Activated T-cell treated with anti-CD3 and anti-CD28 coated beads, Interleukin-2, amount 50 U/mL, for 1 hour (primary cell): ENCODE results near the gene TNN.

Experiments
- DNase-seq: peaks from one replicate; pipeline ENCODE4 v3.0.0-alpha.2; 2020

TNN gene

DNA sequence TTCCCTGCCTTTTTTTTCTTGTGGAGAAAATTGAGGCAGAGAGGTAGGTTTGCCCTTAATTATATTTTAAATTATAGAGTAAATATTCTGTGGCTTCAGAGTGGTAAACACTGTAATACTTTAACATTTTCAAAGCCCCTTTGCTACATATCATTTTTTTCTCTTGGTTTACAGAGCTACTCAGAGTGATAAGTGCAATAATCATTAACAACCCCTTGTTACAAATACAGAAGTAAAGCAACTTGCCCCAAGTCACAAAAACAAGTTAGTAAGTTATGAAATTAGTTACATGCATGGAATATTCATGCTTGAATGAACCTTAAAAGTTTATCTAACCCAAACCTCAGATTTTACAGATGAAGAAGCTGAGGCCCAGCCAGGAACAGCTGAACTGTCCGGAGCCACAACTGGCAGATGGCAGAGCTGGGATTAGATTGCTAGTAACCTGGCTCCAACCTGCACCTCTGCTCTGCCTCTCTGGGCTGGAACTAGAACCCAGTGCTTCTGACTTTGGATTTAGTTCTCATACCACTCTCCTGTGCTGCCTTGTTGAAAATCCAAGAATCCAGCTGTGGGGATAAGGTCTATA is 48.7 kb downstream of the TNN start:
- DNase-seq: no peak

DNA sequence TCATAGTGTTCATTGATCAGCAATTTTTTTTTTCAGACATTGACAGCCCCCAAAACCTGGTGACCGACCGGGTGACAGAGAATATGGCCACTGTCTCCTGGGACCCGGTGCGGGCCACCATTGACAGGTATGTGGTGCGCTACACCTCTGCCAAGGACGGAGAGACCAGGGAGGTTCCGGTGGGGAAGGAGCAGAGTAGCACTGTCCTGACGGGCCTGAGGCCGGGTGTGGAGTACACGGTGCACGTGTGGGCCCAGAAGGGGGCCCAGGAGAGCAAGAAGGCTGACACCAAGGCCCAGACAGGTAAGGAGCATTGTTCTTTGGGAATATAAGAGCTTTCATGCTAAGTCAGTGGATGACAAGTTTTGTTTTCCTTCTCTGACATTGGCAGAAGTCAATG is 49.3 kb downstream of the TNN start:
- no peak for DNase-seq

DNA sequence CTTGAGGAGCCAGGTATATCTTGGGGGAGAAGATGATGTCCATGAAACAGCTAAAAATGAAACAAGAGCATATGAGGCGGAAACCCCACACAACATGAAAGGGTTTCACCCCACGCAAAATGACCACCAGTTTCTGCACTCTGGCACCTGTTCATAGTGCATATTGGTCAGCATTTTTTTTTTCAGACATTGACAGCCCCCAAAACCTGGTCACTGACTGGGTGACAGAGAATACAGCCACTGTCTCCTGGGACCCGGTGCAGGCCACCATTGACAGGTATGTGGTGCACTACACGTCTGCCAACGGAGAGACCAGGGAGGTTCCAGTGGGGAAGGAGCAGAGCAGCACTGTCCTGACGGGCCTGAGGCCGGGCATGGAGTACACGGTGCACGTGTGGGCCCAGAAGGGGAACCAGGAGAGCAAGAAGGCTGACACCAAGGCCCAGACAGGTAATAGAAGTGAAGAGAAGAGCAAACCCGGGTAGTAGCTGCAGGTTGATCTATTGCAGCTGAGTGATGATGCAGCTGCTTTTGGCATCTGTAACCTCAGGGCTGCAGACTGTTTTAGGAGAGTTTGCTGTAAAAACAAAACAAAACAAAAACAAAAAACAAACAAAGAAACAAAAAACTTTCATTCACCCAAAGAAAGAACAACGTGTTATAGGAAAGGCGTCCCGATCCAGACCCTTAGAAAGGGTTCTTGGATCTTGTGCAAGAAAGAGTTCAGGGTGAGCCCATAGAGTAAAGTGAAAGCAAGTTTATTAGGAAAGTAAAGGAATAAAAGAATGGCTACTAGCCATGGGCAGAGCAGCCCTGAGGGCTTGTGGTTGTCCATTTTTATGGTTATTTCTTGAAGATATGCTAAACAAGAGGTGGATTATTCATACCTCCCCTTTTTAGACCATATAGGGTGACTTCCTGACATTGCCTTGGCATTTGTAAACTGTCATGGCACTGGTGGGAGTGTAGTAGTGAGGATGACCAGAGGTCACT is 51.0 kb downstream of the TNN start:
- no peak for DNase-seq

DNA sequence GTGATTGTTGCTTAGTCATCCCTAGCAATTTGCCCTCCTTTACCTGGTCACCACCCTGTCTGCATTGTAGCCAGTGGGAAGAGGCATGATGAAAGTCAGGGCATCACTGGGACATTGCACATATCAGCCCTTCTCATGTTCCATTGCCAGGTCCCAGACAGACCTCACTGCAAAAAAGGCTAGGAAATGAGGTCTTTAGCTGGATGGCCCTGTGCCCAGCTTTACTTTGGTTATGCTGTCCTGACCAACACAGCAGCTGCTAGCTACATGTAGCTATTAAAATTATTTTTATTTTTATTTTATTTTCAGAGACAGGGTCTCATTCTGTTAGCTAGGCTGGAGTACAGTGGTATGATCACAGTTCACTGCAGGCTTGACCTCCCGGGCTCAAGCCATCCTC is 52.9 kb downstream of the TNN start:
- DNase-seq: no peak

DNA sequence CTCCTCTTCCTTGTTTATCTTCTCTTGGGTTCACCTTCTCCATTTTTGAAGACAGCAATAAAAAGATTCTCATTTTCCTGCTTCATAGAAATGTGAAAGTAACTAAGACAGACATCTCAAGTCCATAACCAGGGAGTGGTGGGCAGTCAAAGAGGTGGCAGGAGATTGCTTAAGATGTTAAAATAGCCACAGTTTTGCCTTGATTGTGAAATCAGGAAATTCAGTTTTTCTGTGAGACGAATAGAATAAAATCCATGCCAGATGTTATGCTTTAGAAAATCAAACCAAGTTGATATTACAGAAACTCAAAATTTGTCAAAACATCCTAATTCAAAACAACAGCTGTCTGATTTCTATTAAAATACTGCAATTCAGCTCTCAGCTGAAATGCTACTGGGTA is 57.2 kb downstream of the TNN start:
- no peak for DNase-seq

DNA sequence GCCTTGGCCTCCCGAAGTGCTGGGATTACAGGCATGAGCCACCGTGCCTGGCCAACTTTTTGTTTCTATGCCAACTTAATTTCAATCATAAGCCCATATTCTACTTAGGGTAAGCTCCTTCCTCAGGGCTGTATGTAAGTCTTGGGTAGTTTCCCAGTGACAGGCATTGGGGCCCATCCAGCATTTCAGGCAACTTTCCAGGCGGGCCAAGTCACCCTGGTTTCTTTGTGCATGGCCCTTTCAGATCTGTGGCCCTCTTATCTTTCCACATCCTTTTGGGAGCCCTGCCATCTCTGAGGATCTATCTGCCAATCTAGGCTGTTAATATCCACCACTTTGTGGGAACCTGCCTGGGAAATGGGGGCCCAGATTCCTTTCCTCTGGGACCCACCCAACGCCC is 58.7 kb downstream of the TNN start:
- no peak for DNase-seq

DNA sequence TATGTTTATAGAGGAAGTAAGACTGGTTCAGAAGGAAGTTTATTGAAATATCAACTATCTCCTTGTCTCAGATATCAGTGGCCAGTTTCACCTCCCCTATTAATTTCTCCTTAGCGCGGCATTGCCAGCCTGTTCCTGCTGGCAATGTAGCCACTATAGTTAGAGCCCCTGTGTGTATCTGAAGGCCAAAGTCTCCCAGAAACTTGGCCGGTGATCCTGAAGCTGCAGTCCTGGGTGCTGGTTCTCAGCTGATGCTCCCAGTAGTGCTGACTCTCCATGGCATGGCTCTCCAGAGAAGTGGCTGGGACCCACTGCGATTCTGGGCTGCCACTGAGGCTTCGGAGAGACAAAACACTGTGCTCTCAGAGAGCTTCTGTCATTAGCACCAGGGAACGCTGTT is 59.9 kb downstream of the TNN start:
- no peak for DNase-seq

DNA sequence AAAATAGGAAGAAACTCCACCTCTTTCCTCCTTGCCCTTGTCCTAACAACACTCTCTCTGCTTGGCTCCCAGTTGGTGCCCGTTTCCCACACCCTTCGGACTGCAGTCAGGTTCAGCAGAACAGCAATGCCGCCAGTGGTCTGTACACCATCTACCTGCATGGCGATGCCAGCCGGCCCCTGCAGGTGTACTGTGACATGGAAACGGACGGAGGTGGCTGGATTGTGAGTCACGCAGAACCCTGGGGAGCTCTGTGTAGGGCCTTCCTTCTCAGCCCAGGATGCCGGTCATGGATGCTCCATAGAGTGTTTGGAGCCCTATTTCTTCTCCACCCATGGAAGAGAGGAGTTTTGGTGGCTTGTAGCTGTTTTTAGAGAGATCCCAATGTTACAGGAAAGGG is 60.9 kb downstream of the TNN start:
- no peak for DNase-seq

DNA sequence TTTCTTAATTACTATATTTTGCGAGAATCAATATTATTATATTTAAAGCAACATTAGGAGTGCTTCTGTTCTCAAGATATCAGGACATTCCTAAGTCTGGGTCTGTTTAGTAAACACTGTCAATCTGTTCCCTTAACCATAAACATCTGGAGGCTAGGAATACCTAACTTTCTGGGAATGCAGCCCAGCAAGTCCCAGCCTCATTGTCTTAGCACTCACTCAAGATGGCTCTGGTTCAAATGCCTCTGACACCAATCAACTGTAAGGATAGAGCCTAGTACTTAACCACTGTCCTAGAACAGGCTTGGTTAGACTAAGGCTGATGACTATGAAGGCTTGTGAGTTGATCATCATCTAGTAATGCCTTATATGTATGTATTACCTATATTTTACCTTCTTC is 61.5 kb downstream of the TNN start:
- DNase-seq: no peak

DNA sequence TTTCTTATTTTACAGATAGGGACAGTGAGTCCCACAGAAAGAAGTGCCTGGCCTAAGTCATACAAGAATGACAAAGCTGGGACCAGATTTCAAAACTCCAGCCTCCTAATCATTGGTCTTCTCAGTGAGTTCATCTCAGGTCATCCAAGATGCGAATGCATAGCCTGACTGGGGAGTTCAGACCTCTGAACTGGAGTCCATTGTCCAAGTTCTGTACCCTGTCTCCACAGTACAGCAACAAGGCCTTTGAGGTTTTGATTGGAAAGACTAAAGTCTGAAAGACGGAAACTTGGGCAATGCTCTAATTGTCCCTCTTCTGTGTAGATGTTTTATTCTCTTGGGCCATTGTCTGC is 62.0 kb downstream of the TNN start:
- no peak for DNase-seq

DNA sequence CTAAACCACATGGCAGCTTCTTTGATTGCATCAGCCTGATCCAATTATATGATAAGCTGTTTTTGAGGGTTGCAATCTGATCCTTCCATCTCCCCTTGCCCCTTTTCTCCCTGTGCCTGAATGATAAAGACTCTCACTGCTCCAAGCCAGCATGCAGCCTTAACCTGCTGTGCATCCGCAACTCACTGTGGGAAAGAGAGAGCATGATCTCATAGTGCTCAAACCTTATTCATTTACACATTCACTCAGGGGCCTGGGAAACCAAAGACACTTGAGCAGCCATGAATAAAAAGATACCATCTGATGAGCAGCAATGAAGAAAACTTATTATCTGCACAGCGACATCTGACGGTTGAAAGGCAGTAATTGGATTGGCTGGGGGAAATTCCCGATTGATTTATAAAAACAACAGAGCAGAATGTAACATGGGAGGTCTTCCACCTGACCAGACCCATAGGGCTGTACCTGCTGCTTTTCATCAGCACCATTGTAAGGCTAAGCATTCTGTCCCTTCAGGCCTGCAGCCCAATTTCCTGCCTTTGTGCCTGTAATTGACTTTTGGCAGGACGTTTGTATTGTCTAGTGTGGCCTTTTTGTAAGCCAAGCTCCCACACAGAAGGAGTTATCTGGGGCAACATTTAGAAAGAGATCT is 62.5 kb downstream of the TNN start:
- DNase-seq: no peak

DNA sequence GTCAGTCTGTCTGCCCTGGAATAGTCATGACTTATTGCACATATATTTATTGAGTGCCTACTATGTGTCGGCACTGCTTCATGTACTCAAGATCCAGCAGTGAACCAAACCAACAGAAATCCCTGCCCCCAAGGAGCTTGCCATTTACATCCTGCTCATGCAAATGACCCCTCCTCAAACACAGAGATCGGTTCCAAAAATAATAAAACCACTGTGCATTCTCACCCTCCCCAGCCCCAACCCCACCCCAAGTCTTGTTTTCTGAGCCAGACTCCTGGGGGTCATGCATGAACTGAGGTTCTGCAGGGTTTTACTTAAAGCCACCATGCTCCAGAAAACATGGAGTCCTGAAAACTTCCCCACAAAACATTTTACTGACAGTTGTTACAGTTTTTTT is 63.0 kb downstream of the TNN start:
- no peak for DNase-seq

DNA sequence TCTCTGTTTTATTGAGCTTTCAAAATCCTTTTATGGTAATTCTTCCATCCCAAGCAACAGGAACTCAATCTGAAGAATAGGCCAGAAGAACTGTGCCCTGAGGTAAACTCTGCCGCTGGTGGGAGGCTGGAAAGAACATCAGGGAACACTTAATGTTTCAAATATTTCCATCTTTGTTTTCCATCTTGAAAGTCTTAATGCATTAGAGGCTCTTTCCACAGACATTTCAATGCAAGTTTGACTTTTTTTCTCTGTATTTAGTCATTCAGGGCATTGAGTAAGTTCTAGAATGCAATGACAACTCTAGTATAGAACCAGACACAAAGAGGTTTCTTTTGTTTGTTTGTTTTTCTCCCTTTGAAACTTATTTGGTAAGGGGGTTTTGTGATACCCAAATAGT is 63.5 kb downstream of the TNN start:
- DNase-seq: no peak

DNA sequence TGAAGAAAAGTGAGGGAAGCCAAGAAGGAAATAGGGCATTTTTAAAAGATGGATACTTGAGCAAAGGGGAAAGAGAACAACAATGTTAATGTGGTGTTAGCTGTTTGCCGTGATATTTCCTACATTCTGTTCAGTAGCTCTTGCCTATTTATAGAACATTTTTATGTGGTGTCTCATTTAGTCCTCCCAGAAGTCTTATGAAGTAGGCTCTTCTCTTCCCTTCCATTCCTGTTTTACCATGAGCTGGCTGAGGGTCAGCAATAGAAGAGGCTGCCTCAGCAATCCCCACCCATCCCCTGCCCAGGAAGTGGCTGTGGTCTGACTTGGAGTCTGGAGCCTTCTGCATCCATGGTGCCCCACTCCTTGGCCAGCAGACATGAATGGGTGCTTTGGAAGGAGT is 64.8 kb downstream of the TNN start:
- no peak for DNase-seq

DNA sequence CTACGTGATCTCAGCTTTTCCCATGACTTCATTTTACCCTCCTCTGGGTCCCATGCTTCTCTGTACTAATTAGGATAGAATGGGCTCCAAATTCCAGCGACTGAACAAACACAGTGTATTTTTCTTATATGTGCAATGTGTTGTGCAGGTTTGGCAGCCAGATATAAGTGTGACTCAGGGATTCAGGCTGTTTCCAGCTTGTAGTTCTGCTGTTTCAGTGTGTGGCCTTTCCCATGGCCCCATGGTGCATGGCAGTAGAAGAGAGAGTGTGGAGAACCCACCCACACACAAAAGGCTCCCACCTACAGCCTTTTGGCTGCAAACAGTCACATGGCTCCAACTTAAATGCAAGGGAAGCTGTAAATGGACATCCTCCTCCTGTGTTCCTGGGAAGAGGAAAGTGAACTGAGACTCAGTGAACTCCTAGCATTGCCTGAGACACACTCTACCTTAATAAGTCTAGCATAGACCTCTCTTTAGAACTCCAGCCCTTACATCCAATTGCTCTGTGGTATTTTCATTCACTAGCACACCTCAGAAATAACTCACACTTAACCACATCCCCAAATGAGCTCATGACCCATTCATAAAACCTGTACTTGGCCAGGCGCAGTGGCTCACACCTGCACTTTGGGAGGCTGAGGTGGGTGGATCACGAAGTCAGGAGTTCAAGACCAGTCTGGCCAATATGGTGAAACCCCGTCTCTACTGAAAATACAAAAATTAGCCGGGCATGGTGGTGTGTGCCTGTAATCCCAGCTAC is 66.2 kb downstream of the TNN start:
- no peak for DNase-seq

DNA sequence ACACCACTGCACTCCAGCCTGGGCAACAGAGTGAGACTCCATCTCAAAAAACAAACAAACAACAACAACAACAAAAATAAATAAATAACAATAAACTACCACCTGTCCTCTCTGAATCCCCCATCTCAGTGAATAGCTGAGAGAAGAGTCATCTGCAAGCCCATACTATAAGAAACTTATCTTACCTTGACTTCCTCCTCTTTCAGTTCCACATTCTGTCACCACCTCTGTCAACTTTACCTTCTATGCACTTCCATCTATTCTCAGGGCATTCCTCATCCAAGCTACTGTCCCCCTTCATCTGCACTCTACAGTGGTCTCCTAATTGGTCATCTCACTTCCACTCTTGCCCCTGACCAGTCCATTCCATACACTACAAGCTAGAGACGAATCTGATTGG is 66.9 kb downstream of the TNN start:
- no peak for DNase-seq

DNA sequence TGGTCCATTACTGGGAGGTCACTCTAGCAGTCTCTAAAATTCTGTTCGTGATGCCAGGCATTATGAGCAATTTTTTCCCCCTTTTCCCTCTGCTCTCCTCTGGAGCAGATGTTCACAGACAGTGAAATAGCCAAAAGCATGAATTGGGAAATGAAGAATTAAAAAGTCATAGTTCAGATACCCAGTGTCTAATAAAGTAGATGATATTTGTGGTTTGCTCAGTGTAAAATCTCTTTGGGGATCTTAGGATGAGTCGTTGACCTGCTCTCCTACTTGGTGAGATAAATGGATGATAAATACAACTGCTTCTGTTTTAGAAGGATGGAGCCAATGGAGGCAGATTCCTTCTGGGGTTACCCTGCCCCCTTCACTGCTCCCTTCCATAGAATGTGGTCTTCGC is 68.6 kb downstream of the TNN start:
- no peak for DNase-seq

DNA sequence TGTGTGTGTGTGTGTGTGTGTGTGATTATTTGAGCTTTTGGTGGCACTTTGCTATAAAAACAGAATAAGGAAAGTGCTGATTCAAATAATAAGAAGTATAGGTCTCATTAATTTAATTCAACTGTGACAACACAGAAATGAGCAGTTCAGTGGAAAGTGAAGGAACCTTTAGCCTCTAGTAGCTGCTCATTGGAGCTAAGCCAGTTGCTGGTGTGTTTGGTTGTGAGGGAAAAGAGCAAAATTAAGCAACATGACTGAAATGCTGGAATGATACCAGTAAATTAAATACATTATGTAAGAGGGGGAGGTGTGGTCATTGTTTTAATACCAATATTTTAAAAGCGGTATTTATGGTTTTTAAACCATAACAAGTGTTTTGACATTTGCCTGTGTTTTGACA is 69.7 kb downstream of the TNN start:
- no peak for DNase-seq

DNA sequence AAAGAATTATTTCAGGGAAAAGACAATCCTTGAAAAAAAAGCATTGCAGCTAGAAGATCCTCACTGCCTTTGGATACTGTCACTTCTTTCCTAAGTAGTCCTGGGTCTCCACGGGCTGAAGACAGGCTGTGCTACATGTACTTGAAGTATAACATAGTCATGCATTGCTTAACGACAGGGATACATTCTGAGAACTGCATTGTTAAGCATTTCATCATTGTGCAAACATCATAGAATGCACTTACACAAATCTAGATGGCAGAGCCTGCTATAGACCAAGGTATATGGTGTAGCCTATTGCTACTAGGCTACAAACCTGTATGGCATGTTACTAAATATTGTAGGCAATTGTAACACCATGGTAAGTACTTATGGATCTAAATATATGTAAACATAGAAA is 70.9 kb downstream of the TNN start:
- DNase-seq: no peak

DNA sequence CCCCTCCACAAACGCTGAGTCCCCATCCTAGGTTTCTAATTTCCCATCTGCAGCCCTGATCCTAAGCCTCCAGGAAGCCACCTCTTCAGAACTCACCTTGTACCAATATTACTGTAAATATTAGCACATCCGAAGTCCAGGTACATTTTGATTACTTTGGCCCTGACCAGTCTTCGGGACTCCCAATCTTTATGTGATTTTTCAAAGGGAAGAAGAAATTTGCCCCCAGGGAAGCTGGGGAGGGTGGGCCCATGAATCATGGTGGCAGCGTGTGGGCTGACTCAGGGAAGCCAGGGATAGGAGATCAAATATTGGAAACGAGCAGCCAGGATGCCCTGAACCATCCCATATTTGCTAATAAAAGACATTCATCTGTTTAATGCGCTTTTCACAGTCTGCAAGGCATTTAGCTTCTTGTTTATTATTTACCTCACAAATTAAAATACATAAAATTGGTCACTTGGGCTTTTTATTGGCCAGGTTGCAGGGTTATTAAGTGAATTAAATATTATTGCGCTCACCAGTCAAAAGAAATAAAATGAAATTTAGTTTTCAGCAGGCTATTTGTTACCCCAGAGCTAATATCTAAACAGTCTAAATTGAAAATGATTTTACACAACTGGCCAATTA is 78.4 kb downstream of the TNN start:
- no peak for DNase-seq

DNA sequence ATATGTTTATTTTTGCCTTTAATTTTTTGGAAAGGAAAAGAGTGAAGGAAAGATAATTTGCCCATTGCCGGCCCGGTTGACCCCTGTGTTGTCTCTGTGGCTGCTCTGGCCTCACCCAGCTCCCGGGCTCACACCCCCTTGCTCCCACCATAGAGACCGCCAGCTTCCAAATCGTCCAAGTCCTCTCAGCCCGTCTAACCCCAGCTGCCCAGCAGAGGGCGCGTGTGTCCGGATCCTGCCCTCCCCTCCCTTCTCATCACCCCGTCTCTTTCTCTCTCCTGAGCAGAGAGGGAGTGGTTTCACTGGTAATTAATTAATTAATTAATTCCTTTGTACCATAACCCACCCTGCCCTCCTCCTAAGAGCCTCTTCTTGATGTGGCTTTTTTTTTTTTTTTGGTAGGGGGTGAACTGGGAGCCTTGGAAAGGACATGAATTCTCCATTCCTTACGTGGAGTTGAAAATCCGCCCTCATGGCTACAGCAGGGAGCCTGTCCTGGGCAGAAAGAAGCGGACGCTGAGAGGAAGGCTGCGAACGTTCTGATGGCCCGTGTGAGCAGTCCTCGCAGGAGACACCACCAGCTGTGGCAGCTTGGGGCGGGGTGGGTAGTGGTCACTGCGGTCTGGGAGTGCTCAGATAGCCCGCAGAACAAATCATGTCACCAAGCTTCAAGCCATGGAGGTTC is 79.0 kb downstream of the TNN start:
- DNase-seq: peak; percentile 74

DNA sequence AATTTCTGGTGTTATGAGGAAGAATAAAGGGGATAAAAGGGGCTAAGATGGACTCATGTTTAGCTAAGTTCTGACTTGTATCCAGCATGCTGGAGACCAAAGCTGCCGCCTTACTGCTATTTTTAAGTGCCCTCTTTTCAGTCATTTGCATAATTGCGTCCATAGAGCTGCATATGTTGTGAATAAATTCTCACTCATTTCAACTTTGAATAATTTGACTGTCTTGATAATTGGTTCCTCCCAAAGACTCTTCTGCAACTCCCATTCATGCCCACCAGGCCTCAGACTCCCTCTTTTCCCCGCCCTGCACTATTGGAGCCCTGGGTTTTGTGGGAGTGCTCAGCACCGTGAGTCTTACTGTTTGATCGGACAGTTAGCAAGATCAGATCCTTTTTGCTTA is 79.9 kb downstream of the TNN start:
- DNase-seq: no peak
